ENCODE results near the gene TUFT1. TPM values are rescaled to one million over a fixed set of nuclear protein-coding genes. Genes with fewer than 3 reads are reported as not detected.

The TUFT1 gene
- total RNA-seq, 4 donors from 2014 or later: 15.1 to 20.4 (median 17.5) TPM

GRCh38 chr1:151604291-151604690 lies 64.2 kb downstream of the TUFT1 start:
- H3K4me1 ChIP-seq: peaks cover 0 to 15% (median 0%) of the 10 kb centered on the region in 3 donors
- no peak overlapping the region for H3K4me3 ChIP-seq
- ATAC-seq: no peak
- H3K27me3 ChIP-seq: no peaks in the 10 kb centered on the region
- H3K9me3 ChIP-seq: no peaks in the 10 kb centered on the region
- 33 to 52% methylated on average over 1 to 2 of the region's 2 CpGs for WGBS, 2 donors (ENCODE audit: low coverage in 1 of 2)
- no peaks in the 10 kb centered on the region for H3K36me3 ChIP-seq
- no peak overlapping the region for H3K27ac ChIP-seq
- no peak for TF ChIP-seq EP300 (IDR thresholded peaks at IDR 0.05)
- TF ChIP-seq POLR2A (IDR thresholded peaks at IDR 0.05): no peak
- TF ChIP-seq POLR2AphosphoS5 (IDR thresholded peaks at IDR 0.05): no peak
- TF ChIP-seq CTCF (IDR thresholded peaks at IDR 0.05): no peak

GRCh38 chr1:151606384-151606783 lies 66.3 kb downstream of the TUFT1 start:
- Histone ChIP-seq H3K27me3 (no peaks in the 10 kb centered on the region), H3K4me3 (no peak overlapping the region), H3K27ac (no peak overlapping the region), H3K9me3 (no peaks in the 10 kb centered on the region), H3K36me3 (no peaks in the 10 kb centered on the region), H3K4me1 (peaks cover 0 to 23% (median 0%) of the 10 kb centered on the region in 3 donors)
- TF ChIP-seq POLR2AphosphoS5 (IDR thresholded peaks at IDR 0.05) (no peak), POLR2A (IDR thresholded peaks at IDR 0.05) (no peak), EP300 (IDR thresholded peaks at IDR 0.05) (no peak), CTCF (IDR thresholded peaks at IDR 0.05) (no peak)
- no peak for ATAC-seq

- no peaks in the 10 kb centered on the region for H3K27me3 ChIP-seq
- no peak for ATAC-seq
- 66 to 67% methylated on average over 3 of the region's 3 CpGs for WGBS, 2 donors (ENCODE audit: low coverage in 1 of 2)
- H3K36me3 ChIP-seq: no peaks in the 10 kb centered on the region
- no peak overlapping the region for H3K4me3 ChIP-seq
- peaks cover 0 to 27% (median 0%) of the 10 kb centered on the region in 3 donors for H3K4me1 ChIP-seq
- H3K9me3 ChIP-seq: no peaks in the 10 kb centered on the region
- no peak overlapping the region for H3K27ac ChIP-seq
- TF ChIP-seq POLR2AphosphoS5 (IDR thresholded peaks at IDR 0.05): no peak
- no peak for TF ChIP-seq EP300 (IDR thresholded peaks at IDR 0.05)
- TF ChIP-seq POLR2A (IDR thresholded peaks at IDR 0.05): no peak
- TF ChIP-seq CTCF (IDR thresholded peaks at IDR 0.05): no peak
These were observed 66.7 kb downstream of the TUFT1 start for GRCh38 chr1:151606857-151607256.

- Histone ChIP-seq H3K4me1 (peaks cover 0 to 49% (median 5%) of the 10 kb centered on the region in 3 donors), H3K27ac (no peak overlapping the region), H3K27me3 (no peaks in the 10 kb centered on the region), H3K36me3 (no peaks in the 10 kb centered on the region), H3K9me3 (no peaks in the 10 kb centered on the region), H3K4me3 (no peak overlapping the region)
- no peak for TF ChIP-seq POLR2AphosphoS5 (IDR thresholded peaks at IDR 0.05)
- ATAC-seq: no peak
- 88 to 93% methylated on average over 1 to 2 of the region's 3 CpGs for WGBS, 2 donors (ENCODE audit: low coverage in 1 of 2)
These were observed 70.0 kb downstream of the TUFT1 start for GRCh38 chr1:151610142-151610541.

GRCh38 chr1:151611288-151611790 lies 71.2 kb downstream of the TUFT1 start:
- Histone ChIP-seq H3K36me3 (no peaks in the 10 kb centered on the region), H3K4me3 (peak overlapping the region in 1 of 2 donors; percentile 86), H3K9me3 (no peaks in the 10 kb centered on the region), H3K4me1 (peaks cover 0 to 61% (median 5%) of the 10 kb centered on the region in 3 donors), H3K27me3 (no peaks in the 10 kb centered on the region), H3K27ac (peak overlapping the region; percentile 87 to 98 (median 96))
- ATAC-seq: peak; percentile 81
- WGBS, 2 donors (ENCODE audit: low coverage in 1 of 2): 4 to 7% methylated on average over 6 of the region's 6 CpGs
- TF ChIP-seq CTCF (IDR thresholded peaks at IDR 0.05) (peak in 1 of 4 experiments; percentile 6), EP300 (IDR thresholded peaks at IDR 0.05) (no peak), POLR2A (IDR thresholded peaks at IDR 0.05) (no peak), POLR2AphosphoS5 (IDR thresholded peaks at IDR 0.05) (peak; percentile 87)
